Measurements from ENCODE around the gene PSME1.

PSME1 gene

GRCh38 chr14:24129410-24129998, 6.5 kb upstream of the PSME1 start:
- no peak for DNase-seq (ENCODE audit: low read depth, low spot score)

DNA sequence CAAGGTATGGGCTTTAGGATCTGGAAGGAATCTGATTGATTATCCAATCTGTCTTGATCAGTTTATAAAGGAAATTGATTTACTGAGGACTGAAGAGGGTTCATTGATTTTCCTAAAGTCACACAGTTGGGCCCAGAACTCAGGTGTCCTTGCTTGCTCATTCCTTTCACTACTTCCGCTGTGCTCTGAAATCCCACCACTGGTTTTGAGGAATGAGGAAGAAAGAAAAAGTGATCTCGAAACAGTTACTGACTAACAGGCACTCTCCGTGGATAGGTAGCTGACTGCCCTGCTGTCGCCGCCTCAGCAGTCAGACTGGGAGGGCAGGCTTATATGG, 5.6 kb upstream of the PSME1 start, which contains the start of gene FITM1:
TSS of gene FITM1 (plus strand) at position 280 of the 337 bp plus-strand sequence. CDS start 905 bp downstream, outside the sequence.
- DNase-seq (ENCODE audit: low read depth, low spot score): no peak

- DNase-seq (ENCODE audit: low read depth, low spot score): no peak
Measured at GRCh38 chr14:24130717-24131548, 5.1 kb upstream of the PSME1 start.

DNA sequence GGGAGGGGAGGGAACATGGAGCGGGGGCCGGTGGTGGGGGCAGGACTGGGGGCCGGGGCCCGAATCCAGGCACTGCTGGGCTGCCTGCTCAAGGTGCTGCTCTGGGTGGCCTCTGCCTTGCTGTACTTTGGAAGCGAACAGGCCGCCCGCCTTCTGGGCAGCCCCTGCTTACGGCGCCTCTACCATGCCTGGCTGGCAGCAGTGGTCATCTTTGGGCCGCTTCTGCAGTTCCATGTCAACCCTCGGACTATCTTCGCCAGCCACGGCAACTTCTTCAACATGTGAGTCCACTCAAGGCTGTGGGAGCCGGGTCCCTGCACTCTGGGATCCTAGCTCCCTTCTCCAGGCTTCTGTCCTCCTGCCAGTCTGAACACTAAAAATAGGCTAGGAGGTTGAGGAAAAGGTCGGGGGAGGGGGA, 4.4 kb upstream of the PSME1 start:
- DNase-seq (ENCODE audit: low read depth, low spot score): no peak

DNA sequence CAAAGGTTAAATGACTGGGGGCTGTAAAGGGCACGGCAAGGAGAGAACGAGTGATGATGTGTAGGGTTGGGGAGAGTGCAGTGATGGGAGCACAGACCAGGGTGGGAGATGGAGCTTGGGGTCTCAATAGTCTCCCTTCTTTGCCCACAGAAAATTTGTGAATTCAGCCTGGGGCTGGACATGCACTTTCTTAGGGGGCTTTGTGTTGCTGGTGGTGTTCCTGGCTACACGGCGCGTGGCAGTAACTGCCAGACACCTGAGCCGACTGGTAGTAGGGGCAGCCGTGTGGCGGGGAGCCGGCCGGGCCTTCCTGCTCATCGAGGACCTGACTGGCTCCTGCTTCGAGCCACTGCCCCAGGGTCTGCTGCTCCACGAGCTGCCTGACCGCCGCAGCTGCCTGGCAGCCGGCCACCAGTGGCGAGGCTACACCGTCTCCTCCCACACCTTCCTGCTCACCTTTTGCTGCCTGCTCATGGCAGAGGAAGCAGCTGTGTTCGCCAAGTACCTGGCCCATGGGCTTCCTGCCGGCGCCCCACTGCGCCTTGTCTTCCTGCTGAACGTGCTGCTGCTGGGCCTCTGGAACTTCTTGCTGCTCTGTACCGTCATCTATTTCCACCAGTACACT, 3.8 kb upstream of the PSME1 start:
- DNase-seq (ENCODE audit: low read depth, low spot score): no peak

GRCh38 chr14:24132976-24133375, 3.0 kb upstream of the PSME1 start:
- no peak for DNase-seq (ENCODE audit: low read depth, low spot score)

GRCh38 chr14:24133735-24134134, 2.3 kb upstream of the PSME1 start:
- DNase-seq (ENCODE audit: low read depth, low spot score): no peak

- DNase-seq (ENCODE audit: low read depth, low spot score): no peak
Measured at GRCh38 chr14:24135584-24135833, 485 bp upstream of the PSME1 start.

GRCh38 chr14:24136684-24137528, 912 bp downstream of the PSME1 start:
- DNase-seq (ENCODE audit: low read depth, low spot score): no peak

DNA sequence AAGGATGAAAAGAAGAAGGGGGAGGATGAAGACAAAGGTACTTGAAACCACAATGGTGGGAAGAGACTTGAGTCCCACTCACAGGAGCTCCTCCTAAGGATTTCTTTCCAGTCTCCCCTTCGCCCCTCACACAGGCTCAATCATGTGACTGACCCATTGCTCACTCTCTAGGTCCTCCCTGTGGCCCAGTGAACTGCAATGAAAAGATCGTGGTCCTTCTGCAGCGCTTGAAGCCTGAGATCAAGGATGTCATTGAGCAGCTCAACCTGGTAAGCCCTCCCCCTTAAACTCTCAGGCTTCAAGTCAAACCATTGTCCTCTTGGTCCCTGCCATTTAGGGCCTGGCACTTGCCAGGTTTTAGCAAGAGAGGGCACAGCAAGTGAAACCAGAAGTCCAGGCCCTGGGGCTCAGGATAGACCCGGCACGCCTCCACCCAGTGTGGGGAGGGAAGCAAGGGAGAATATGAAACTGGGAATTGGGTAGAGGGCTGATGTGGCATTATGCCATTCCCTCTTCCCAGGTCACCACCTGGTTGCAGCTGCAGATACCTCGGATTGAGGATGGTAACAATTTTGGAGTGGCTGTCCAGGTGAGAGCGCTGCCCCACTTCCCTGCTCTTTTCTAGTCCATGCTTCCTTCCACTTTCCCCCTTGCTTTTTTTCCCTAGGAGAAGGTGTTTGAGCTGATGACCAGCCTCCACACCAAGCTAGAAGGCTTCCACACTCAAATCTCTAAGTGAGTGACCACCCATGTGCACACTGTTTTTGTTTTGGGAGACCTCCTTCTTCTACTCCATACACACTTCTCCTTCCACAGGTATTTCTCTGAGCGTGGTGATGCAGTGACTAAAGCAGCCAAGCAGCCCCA, 1.8 kb downstream of the PSME1 start:
- no peak for DNase-seq (ENCODE audit: low read depth, low spot score)

DNA sequence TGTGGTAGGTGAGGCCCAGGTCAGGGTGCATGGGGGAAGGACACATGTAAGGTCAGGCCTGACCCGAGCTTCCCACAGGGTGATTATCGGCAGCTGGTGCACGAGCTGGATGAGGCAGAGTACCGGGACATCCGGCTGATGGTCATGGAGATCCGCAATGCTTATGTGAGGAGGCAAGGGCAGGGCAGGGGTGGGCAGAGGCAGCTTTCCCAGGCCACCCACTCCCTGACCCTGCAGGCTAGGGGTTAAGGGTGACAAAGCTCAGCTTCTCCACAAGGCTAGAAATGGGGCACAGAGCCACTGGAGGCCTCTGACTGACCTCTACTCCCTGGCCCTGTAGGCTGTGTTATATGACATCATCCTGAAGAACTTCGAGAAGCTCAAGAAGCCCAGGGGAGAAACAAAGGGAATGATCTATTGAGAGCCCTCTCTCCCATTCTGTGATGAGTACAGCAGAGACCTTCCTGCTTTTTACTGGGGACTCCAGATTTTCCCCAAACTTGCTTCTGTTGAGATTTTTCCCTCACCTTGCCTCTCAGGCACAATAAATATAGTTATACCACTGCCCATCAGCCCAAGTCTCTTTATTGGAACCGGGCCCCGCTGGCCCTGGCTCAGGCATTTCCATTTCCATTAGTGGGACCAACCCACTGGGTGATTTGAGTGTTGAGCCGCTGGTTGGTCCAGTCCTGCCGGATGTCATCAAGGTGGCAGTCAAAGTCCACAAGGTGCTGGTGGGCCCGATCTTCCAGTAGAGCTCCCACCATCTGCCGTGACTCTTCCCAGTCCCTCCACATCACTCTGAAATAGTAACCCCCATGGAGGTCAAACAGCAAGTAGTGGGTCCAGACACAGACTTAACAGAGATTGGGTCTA, 2.6 kb downstream of the PSME1 start:
- no peak for DNase-seq (ENCODE audit: low read depth, low spot score)

- DNase-seq (ENCODE audit: low read depth, low spot score): no peak
Measured at GRCh38 chr14:24139272-24139934, 3.4 kb downstream of the PSME1 start.

GRCh38 chr14:24141097-24141880, 5.3 kb downstream of the PSME1 start, which contains the start of gene EMC9:
TSS of gene EMC9 (minus strand) at chr14:24141591. CDS start at chr14:24141304, 287 bp downstream.
- peak; percentile 100 for DNase-seq (ENCODE audit: low read depth, low spot score)

GRCh38 chr14:24143511-24143910, 7.5 kb downstream of the PSME1 start:
- DNase-seq (ENCODE audit: low read depth, low spot score): no peak

DNA sequence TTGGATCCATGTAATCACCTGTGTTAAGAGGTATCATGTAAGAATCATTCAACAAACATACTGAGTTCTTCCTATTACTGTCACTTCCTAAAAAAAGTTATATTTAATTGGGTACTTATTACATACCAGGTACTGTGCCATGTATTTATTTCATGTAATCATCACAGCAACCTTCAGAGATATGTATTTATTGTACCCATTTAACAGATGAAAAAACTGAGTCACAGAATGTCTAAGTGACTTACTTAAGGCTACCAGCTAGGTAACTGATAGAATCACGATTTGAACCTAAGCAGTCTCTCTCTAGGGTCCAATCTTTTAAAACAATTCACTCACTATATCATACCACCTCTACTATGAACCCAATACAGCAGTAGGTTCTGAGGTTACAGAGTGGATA, 8.5 kb downstream of the PSME1 start:
- DNase-seq (ENCODE audit: low read depth, low spot score): no peak

- DNase-seq (ENCODE audit: low read depth, low spot score): no peak
Measured at GRCh38 chr14:24145219-24145618, 9.2 kb downstream of the PSME1 start.

GRCh38 chr14:24145690-24146452, 9.9 kb downstream of the PSME1 start:
- DNase-seq (ENCODE audit: low read depth, low spot score): peak; percentile 68

- peak; percentile 98 for DNase-seq (ENCODE audit: low read depth, low spot score)
Measured at GRCh38 chr14:24146453-24146977, 10.5 kb downstream of the PSME1 start, which contains the start of gene PSME2. TSS of gene PSME2 (minus strand) at chr14:24146610. CDS start at chr14:24146581, 29 bp downstream.

Data from ELF-1 (cell line).